Measurements from ENCODE around the gene LOXHD1. TPM values are rescaled to one million over a fixed set of nuclear protein-coding genes. Genes with fewer than 3 reads are reported as not detected.

The LOXHD1 gene
- total RNA-seq, 1 donor from 2014 or later = 0.29 TPM

- no peak for DNase-seq (ENCODE audit: low spot score)
These were observed 109.5 kb downstream of the LOXHD1 start for GRCh38 chr18:46547520-46547919.

- DNase-seq (ENCODE audit: low spot score) = no peak
These were observed 110.8 kb downstream of the LOXHD1 start for GRCh38 chr18:46546111-46546640.

DNA sequence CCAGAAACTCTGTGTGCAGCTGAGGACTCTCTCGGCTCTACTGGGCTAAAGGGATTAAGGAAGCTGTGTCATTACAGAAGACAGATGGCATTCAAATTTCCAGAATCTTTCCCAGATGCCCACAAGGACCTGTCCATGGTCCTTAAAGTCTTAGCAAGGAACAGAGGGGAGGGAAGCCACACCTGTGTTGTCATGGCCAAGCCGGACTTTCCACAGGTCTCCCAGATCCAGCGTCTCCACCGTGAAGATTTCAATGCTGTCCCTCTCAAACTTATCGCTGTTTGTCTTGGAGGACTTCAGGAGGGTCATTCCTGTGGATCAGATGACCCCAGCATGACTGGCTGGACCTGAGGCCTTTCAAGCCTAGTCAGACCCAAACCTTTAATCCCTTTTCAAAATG lies 114.5 kb downstream of the LOXHD1 start:
- no peak for DNase-seq (ENCODE audit: low spot score)

DNA sequence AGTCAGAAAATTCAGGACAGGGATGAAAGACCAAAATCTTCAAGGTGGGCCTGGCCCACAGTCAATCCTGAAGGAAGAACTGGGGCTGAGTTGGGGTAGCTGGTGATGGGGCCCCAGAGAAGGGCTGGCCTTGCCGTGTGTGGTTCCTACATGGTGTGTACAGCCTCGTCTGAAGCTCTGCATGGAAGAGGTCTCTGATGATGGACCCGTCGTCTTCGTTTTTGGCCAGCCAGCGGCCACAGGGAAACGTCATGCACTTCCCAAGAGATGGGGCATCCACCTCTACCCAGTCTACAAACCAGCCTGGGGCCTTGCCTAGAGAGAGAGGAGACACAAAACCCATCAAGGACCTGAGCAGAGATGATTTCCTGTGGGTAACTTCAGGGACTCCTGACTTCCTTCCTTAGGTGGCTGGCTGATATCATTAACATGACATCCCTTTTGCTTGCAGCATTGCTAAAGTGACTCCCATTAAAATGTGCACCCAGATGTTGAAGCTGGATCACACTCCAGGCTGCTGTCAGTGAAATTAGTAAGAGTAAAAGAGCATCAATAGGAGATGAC lies 115.3 kb downstream of the LOXHD1 start:
- no peak for DNase-seq (ENCODE audit: low spot score)

DNA sequence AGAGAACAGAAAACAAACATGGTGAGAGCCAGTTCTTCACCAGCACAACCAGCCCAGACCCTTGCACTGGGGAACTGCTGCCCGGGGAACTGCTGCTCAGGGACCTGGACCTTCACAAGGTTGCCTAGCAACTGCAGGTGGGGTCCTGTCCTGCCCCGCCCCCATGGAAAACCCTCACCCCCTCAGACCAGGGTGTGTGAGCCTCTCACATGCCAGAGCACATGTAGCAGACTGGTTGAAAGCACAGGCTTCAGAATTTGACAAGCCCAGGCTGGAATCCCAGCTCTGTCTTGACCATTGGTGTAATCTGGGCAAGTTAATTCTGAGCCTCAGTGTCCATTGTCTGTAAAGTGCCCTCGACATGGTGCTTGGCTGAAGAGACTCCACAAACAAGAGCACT lies 118.6 kb downstream of the LOXHD1 start:
- no peak for DNase-seq (ENCODE audit: low spot score)

- no peak for DNase-seq (ENCODE audit: low spot score)
These were observed 120.7 kb downstream of the LOXHD1 start for GRCh38 chr18:46536215-46536874.

GRCh38 chr18:46531482-46531881 lies 125.5 kb downstream of the LOXHD1 start:
- no peak for DNase-seq (ENCODE audit: low spot score)

DNA sequence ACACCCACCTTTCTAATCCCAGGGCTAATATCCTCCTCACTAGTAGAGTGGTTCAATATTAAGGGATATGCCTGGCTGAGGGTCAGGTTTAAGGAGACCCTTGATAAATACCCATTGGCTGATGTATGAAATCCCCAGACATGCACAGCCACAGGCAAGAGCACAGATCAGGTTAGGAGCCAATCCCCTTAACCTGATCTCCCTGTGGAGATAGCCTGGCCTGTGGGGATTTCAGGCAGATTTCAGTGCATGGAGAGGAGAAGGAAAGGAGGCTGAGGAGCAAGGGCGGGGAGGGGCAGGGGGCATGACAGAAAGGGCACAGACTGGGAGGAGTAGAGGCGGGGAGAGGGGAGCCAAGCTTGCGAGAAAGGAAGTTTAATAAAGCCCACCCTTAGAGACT lies 129.0 kb downstream of the LOXHD1 start:
- no peak for DNase-seq (ENCODE audit: low spot score)

GRCh38 chr18:46519870-46520269 lies 137.2 kb downstream of the LOXHD1 start:
- DNase-seq (ENCODE audit: low spot score) = no peak

- DNase-seq (ENCODE audit: low spot score) = no peak
These were observed 138.6 kb downstream of the LOXHD1 start for GRCh38 chr18:46518438-46518837.

GRCh38 chr18:46516555-46516954 lies 140.5 kb downstream of the LOXHD1 start:
- no peak for DNase-seq (ENCODE audit: low spot score)

GRCh38 chr18:46510386-46510785 lies 146.6 kb downstream of the LOXHD1 start:
- DNase-seq (ENCODE audit: low spot score) = no peak

- no peak for DNase-seq (ENCODE audit: low spot score)
These were observed 147.5 kb downstream of the LOXHD1 start for GRCh38 chr18:46509530-46509929.

DNA sequence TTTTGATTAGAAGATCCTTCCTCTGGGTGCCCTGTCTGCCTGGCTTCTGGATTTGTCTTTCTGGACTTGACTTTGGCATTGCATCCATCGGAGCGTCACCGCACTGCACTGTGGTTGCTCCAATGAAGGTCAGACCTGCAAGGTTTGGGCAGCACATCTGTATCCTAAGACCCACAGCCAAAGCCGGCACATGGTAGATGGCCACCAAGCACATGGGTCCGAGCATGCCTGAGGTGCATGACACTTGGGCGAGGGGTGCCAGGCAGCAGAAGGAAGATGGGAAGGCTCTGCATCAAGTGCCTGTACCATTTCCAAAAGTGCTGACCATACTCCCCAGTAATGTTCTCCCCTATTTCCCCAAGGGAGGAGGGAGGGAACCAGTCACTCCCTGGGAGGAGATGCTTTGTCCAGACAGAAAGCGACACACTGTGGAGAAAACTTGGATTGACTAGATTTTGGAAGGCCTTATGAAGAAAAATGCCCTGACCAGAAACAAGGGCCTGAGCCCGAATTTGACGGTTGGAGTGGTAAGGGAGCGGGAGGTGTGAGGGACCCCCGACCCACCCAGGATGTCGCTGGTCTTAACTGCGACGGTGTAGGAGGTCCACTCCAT lies 149.9 kb downstream of the LOXHD1 start:
- no peak for DNase-seq (ENCODE audit: low spot score)

- no peak for DNase-seq (ENCODE audit: low spot score)
These were observed 154.6 kb downstream of the LOXHD1 start for GRCh38 chr18:46502444-46502843.

DNA sequence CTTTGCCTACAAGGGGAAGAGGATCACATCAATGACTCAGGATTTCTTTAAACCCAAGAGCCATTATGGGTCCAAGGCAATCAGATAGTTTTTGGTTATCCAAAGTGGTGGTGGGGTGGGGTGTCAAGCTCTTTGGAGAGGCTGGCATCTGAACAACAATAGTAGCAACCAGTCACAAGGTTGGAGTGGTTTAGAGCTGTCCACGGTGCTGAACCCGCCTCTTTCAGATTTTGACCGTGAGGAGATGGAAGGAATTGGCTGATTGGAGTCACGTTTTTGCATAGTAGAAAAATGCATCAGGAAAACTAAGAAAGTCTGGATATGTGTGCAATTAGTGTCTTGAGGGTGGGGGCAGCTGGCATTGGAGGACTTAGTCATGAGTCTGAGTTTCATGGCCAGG lies 159.9 kb downstream of the LOXHD1 start:
- DNase-seq (ENCODE audit: low spot score) = no peak

DNA sequence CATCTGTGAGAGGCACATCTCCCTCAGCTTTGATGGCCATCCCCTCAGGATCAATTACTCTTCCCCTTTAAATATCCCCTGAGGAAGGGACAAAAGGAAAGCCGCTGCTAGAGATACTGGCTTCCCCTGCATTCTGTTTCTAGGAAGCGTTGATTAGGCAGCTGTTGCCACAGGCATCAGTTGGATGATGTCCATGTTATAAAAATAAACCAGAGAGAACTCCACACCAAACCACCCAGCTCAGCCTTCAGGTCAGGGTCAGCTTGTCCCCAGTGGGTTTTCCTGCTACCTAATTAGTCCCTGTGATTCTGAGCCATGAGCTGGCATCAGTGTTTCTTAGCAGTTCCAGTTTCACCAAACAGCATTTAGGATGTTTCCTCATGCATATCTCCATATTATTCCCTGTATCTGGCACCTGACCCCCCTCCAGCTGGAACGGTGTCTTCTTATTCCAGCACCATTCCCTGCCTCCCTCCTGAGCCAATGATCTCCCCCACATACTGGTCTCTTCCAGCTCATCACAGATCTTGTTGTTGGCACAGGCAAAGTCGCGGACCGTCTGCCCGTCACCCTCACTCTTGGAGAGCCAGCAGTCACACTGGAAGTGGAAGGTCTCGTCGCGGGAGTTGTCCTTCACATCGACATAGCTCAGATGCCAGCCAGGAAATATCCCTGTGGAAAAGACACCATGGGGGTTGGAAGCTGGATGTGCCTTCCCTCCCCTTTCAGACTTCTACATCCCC lies 168.4 kb downstream of the LOXHD1 start:
- no peak for DNase-seq (ENCODE audit: low spot score)

DNA sequence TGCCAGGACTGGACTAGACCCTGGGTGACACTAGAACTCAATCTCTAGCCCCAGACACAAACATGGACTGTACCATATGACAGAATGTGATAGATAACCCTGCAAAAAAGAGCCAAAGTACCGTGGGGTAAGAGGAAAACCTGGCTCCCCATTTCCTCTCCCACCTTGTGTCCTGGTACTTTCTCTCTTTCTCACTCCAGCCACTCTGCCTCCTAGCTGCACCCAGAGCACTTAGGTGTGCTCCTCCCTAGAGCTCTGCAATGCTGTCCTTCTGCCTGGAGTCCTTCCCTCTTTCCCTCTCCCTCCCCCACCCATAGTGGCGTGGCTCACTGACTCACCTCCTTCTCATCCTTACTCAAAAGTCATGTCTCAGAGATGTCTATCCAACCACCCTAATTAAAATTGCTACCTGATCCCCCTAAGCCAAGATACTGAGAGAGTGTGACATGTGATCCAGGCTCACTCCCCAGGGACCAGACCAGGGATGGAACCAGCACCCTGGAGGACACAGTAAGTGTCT lies 171.3 kb downstream of the LOXHD1 start:
- no peak for DNase-seq (ENCODE audit: low spot score)

DNA sequence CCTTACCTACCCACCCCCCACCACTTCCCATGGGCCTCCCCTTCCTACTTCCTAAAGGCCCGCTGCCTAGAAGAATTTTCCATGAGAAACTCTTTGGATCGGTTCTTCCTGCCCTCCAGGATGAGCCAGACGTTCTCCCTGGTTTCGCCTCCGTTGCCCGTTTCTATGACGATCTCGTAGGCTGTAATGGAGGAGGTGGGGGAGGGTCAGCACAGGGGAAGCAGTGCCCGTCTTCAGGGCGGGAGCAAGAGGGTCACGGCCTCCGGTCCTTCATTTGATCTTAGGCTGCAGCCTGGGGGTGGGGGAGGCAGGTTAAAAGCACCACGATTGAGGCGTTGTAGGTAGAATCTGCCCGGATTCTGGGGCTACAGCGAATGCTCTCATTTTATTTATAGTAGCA lies 172.0 kb downstream of the LOXHD1 start:
- DNase-seq (ENCODE audit: low spot score) = no peak

GRCh38 chr18:46482831-46483230 lies 174.2 kb downstream of the LOXHD1 start:
- no peak for DNase-seq (ENCODE audit: low spot score)

GRCh38 chr18:46481847-46482245 lies 175.2 kb downstream of the LOXHD1 start:
- DNase-seq (ENCODE audit: low spot score) = no peak

Measured in ureter (tissue), 1 donor.